B cell (primary cell): ENCODE measurements around the gene MEF2C. TPM values are rescaled to one million over a fixed set of nuclear protein-coding genes. Genes with fewer than 3 reads are reported as not detected.

Source experiments
- ATAC-seq: fragments of 200-7000 bp; cut with Tn5 transposase; one replicate; pipeline ENCODE4 v1.10.0; 2021; ENCODE audit warnings: low read depth, mild to moderate bottlenecking, moderate number of reproducible peaks, moderate library complexity
- CTCF ChIA-PET: fragments of 350-600 bp; sonication (Branson Sonifier 250); formaldehyde crosslinking; loops from one replicate; lab custom pipeline; 2021; ENCODE audit warnings: antibody characterized with exemption, inconsistent platforms; lab: Charles Lee
- POLR2A ChIA-PET: fragments of 350-600 bp; sonication (Branson Sonifier 250); formaldehyde crosslinking; loops from one replicate; lab custom pipeline; 2021; ENCODE audit warnings: antibody characterized with exemption; lab: Charles Lee
- DNase-seq: peaks from one replicate; pipeline ENCODE4 v3.0.0; 2013
- H2AFZ ChIP-seq: 2 replicates; pipeline ENCODE4 v1.6.1; 2012; ENCODE audit warnings: mild to moderate bottlenecking, low read depth, low read length; ENCODE audit not compliant: insufficient read depth, poor library complexity, severe bottlenecking
- H3K27ac ChIP-seq, 2 donors: 1 replicate in 1 of 2; 2 replicates in 1 of 2; pipeline ENCODE4 v1.5.1; 2012 to 2013; ENCODE audit warnings: low read length in 2 of 2, mild to moderate bottlenecking in 2 of 2, moderate library complexity in 1 of 2
- H3K27me3 ChIP-seq, 4 experiments: fragments of 200-600 bp in 1 of 4; sonication (generic) in 1 of 4; replicated peaks in 1 of 4; 1 replicate in 2 of 4; 2 replicates in 2 of 4; pipeline versions ENCODE4 v1.6.1 to v1.7.0; 2013 to 2016; ENCODE audit warnings: low read length in 3 of 4, mild to moderate bottlenecking in 2 of 4, mixed read lengths in 1 of 4, moderate library complexity in 1 of 4; ENCODE audit not compliant: insufficient read depth in 4 of 4, control insufficient read depth in 3 of 4; ENCODE audit errors: control extremely low read depth in 1 of 4
- H3K36me3 ChIP-seq, 2 experiments: replicated peaks in 1 of 2; 1 replicate in 1 of 2; 2 replicates in 1 of 2; pipeline versions ENCODE4 v1.6.1 to v1.7.1; 2013; ENCODE audit warnings: low read length in 1 of 2; ENCODE audit not compliant: insufficient read depth in 2 of 2, control insufficient read depth in 1 of 2; ENCODE audit errors: control extremely low read depth in 1 of 2, extremely low read depth in 1 of 2
- H3K4me1 ChIP-seq, 2 donors: fragments of 200-600 bp in 1 of 2; sonication (generic) in 1 of 2; 1 replicate in 1 of 2; 2 replicates in 1 of 2; pipeline versions ENCODE4 v1.5.1 to v1.6.1; 2013 to 2017; ENCODE audit warnings: low read length in 2 of 2; ENCODE audit not compliant: control insufficient read depth in 2 of 2, insufficient read depth in 2 of 2
- H3K4me2 ChIP-seq: replicated peaks from 2 replicates; pipeline ENCODE3; 2012; ENCODE audit warnings: mild to moderate bottlenecking, low read depth, low read length; ENCODE audit not compliant: poor library complexity, severe bottlenecking
- H3K4me3 ChIP-seq, 5 experiments: fragments of 200-600 bp in 1 of 5; sonication (generic) in 1 of 5; 1 replicate in 3 of 5; 2 replicates in 2 of 5; pipeline versions ENCODE4 v1.5.1 to v1.7.0; 2011 to 2016; ENCODE audit warnings: low read length in 4 of 5, mild to moderate bottlenecking in 4 of 5, low read depth in 2 of 5, control low read depth in 1 of 5, moderate library complexity in 1 of 5; ENCODE audit not compliant: insufficient read depth in 1 of 5; ENCODE audit errors: control extremely low read depth in 1 of 5, extremely low read depth in 1 of 5
- H3K79me2 ChIP-seq: fragments of 200-600 bp; sonication (generic); one replicate; pipeline ENCODE4 v1.6.0; 2016; ENCODE audit warnings: low read length; ENCODE audit not compliant: control insufficient read depth, insufficient read depth
- H3K9ac ChIP-seq: fragments of 200-600 bp; sonication (generic); 2 replicates; pipeline ENCODE4 v1.6.1; 2017; ENCODE audit warnings: mild to moderate bottlenecking, low read length, moderate library complexity
- H3K9me3 ChIP-seq, 3 donors: one replicate each; pipeline versions ENCODE4 v1.6.1 to v1.7.1; 2013; ENCODE audit warnings: low read length in 2 of 3; ENCODE audit not compliant: control insufficient read depth in 2 of 3, insufficient read depth in 1 of 3; ENCODE audit errors: control extremely low read depth in 1 of 3
- H4K20me1 ChIP-seq: 2 replicates; pipeline ENCODE4 v1.6.0; 2012; ENCODE audit warnings: mild to moderate bottlenecking, low read length; ENCODE audit not compliant: insufficient read depth, control insufficient read depth, poor library complexity, severe bottlenecking
- H3K27ac Mint-ChIP-seq: one replicate; pipeline ENCODE4 v1.8.0; 2021; ENCODE audit warnings: mixed read lengths
- H3K27me3 Mint-ChIP-seq: one replicate; pipeline ENCODE4 v1.8.0; 2021; ENCODE audit warnings: mixed read lengths
- H3K4me1 Mint-ChIP-seq: one replicate; pipeline ENCODE4 v1.8.0; 2021; ENCODE audit warnings: mixed read lengths
- H3K4me3 Mint-ChIP-seq: one replicate; pipeline ENCODE4 v1.8.0; 2021; ENCODE audit warnings: mixed read lengths
- H3K9me3 Mint-ChIP-seq: one replicate; pipeline ENCODE4 v1.8.0; 2022; ENCODE audit warnings: mixed read lengths; ENCODE audit not compliant: insufficient read depth
- CTCF ChIP-seq: fragments of 200-600 bp; IDR thresholded peaks from one replicate; pipeline ENCODE4 v1.8.0; 2022; ENCODE audit warnings: antibody characterized with exemption, mild to moderate bottlenecking
- EZH2 ChIP-seq: IDR thresholded peaks from 2 replicates; pipeline ENCODE4 v1.6.1; 2012; ENCODE audit warnings: borderline replicate concordance, low read depth, mild to moderate bottlenecking, moderate library complexity, low read length; ENCODE audit not compliant: insufficient read depth, poor library complexity, severe bottlenecking
- WGBS: methylation state at CpG from one replicate; pipeline ENCODE4 v1.1.5; 2013; ENCODE audit warnings: missing lambda C conversion rate; ENCODE audit not compliant: insufficient coverage; 5-methylcytosine and 5-hydroxymethylcytosine counted together
- intact Hi-C: fragments of 100-400 bp; cut with micrococcal nuclease; formaldehyde crosslinking; loops from one replicate; pipeline ENCODE4 v1.10.0; 2022
- polyA plus RNA-seq: library from polyadenylated mRNA; depleted of rRNA; stranded (reverse); fragments of >200 nt; gene quantifications from 2 replicates; pipeline ENCODE4 v1.2.3, GENCODE V29; 2012
- total RNA-seq, 2 donors: library from RNA; stranded (reverse); fragments of 120-200 nt in 1 of 2; gene quantifications; 1 replicate in 1 of 2; 2 replicates in 1 of 2; pipeline versions ENCODE4 v1.2.3 to v1.2.4, GENCODE V29; 2013 to 2022

Gene MEF2C
- total and polyA plus RNA-seq, 2 donors (not counting 1 experiment from before 2014, with no cell fraction given), result 97.4 to 354 TPM

GRCh38 chr5:88899096-88899737 lies 16.2 kb upstream of the MEF2C start:
- DNase-seq (no peak), ATAC-seq (no peak)
- Mint-ChIP-seq H3K27ac (no peak overlapping the region), H3K4me3 (no peak overlapping the region), H3K9me3 (no peaks in the 10 kb centered on the region), H3K4me1 (peaks cover 18% of the 10 kb centered on the region), H3K27me3 (no peaks in the 10 kb centered on the region)
- no peaks in the 10 kb centered on the region for H3K9me3 ChIP-seq
- H3K4me1 ChIP-seq, result peaks cover 0 to 6% of the 10 kb centered on the region in 2 donors
- peaks cover 32% of the 10 kb centered on the region for H3K79me2 ChIP-seq
- H3K9ac ChIP-seq, result no peak overlapping the region
- no peaks in the 10 kb centered on the region for H3K27me3 ChIP-seq
- H3K27ac ChIP-seq, result no peak overlapping the region
- H3K4me3 ChIP-seq, result no peak overlapping the region
- no peaks in the 10 kb centered on the region for H3K36me3 ChIP-seq
- ChIA-PET POLR2A (no interaction called here), CTCF (no interaction called here)
- H4K20me1 ChIP-seq, result no peaks in the 10 kb centered on the region
- intact Hi-C loops, result no loop called here
- TF ChIP-seq CTCF (no peak), EZH2 (no peak)
- no peak overlapping the region for H3K4me2 ChIP-seq
- WGBS, result no CpG with 5 or more reads among the region's 2 CpGs
- no peak overlapping the region for H2AFZ ChIP-seq

- H3K36me3 ChIP-seq, result no peaks in the 10 kb centered on the region
- no peak overlapping the region for H3K4me2 ChIP-seq
- H3K4me3 ChIP-seq, result no peak overlapping the region
- ATAC-seq (no peak), DNase-seq (no peak)
- H3K79me2 ChIP-seq, result peaks cover 41% of the 10 kb centered on the region
- intact Hi-C loops, result no loop called here
- POLR2A ChIA-PET, result no interaction called here
- CTCF ChIA-PET, result interaction anchor here (1.0 kb wide), 1 partner anchor 22 kb away, joined by 3 read pairs; no protein-coding TSS in a partner anchor
- H3K27ac Mint-ChIP-seq, result no peak overlapping the region
- H3K27me3 Mint-ChIP-seq, result no peaks in the 10 kb centered on the region
- H3K9ac ChIP-seq, result no peak overlapping the region
- no peak overlapping the region for H3K4me3 Mint-ChIP-seq
- TF ChIP-seq CTCF (no peak), EZH2 (no peak)
- H3K4me1 Mint-ChIP-seq, result peaks cover 19% of the 10 kb centered on the region
- no CpG with 5 or more reads among the region's 1 CpG for WGBS
- no peak overlapping the region for H3K27ac ChIP-seq
- H2AFZ ChIP-seq, result no peak overlapping the region
- no peaks in the 10 kb centered on the region for H3K27me3 ChIP-seq
- no peaks in the 10 kb centered on the region for H3K9me3 Mint-ChIP-seq
- peaks cover 0 to 6% of the 10 kb centered on the region in 2 donors for H3K4me1 ChIP-seq
- H3K9me3 ChIP-seq, result no peaks in the 10 kb centered on the region
- H4K20me1 ChIP-seq, result no peaks in the 10 kb centered on the region
These were observed 14.8 kb upstream of the MEF2C start for GRCh38 chr5:88897748-88898147.
